K562 (cell line): ENCODE results near the gene DYRK1A. TPM values are rescaled to one million over a fixed set of nuclear protein-coding genes. Genes with fewer than 3 reads are reported as not detected.

Source experiments
- CAMTA2 ChIP-seq: fragments of 250-450 bp; sonication (Bioruptor Pico); conservative IDR thresholded peaks from 2 replicates; pipeline ENCODE4 v1.5.1; 2022
- CBX1 ChIP-seq: sonication (generic); IDR thresholded peaks from 2 replicates; pipeline ENCODE4 v1.6.1; 2016; ENCODE audit warnings: antibody characterized with exemption, low read depth, mild to moderate bottlenecking
- CTBP1 ChIP-seq: fragments of 450-650 bp; IDR thresholded peaks from 2 replicates; pipeline ENCODE4 v1.6.1; 2016; ENCODE audit warnings: borderline replicate concordance
- ESRRA ChIP-seq: fragments of 450-650 bp; IDR thresholded peaks from 2 replicates; pipeline ENCODE4 v1.6.1; 2014; ENCODE audit warnings: low read depth, mild to moderate bottlenecking, moderate library complexity, borderline replicate concordance
- FOXJ3 ChIP-seq: sonication (generic); formaldehyde crosslinking; IDR thresholded peaks from 2 replicates; pipeline ENCODE4 v1.4.0; 2020; ENCODE audit warnings: mild to moderate bottlenecking, missing genetic modification reagents
- GABPB1 ChIP-seq: sonication (generic); formaldehyde crosslinking; IDR thresholded peaks from 2 replicates; pipeline ENCODE4 v1.8.0; 2022; ENCODE audit warnings: mild to moderate bottlenecking, missing genetic modification reagents
- TOE1 ChIP-seq, 2 experiments: fragments of 450-650 bp in 1 of 2; sonication (generic) in 1 of 2; formaldehyde crosslinking in 1 of 2; IDR thresholded peaks; 2 replicates each; pipeline versions ENCODE4 v1.7.1 to v1.8.0; 2016 to 2022; ENCODE audit warnings: borderline replicate concordance in 2 of 2, mild to moderate bottlenecking in 2 of 2, antibody characterized with exemption in 1 of 2, inconsistent platforms in 1 of 2, low read depth in 1 of 2, missing genetic modification reagents in 1 of 2, moderate library complexity in 1 of 2
- TRIM24 ChIP-seq, 2 experiments: fragments of 450-650 bp; IDR thresholded peaks; 2 replicates each; pipeline ENCODE4 v1.6.1; 2016
- ZC3H4 ChIP-seq: sonication (generic); formaldehyde crosslinking; IDR thresholded peaks from 2 replicates; pipeline ENCODE4 v1.9.0; 2021; ENCODE audit warnings: missing genetic modification reagents, borderline replicate concordance
- ZNF124 ChIP-seq: sonication (generic); formaldehyde crosslinking; IDR thresholded peaks from 2 replicates; pipeline ENCODE4 v1.8.1; 2022; ENCODE audit warnings: missing genetic modification reagents
- ZNF165 ChIP-seq: fragments of 250-450 bp; sonication (Bioruptor Pico); IDR thresholded peaks from 2 replicates; pipeline ENCODE4 v1.4.0; 2020; ENCODE audit warnings: borderline replicate concordance
- ZNF24 ChIP-seq: fragments of 450-650 bp; IDR thresholded peaks from 2 replicates; pipeline ENCODE4 v1.6.1; 2016
- ZNF347 ChIP-seq: fragments of 450-650 bp; formaldehyde crosslinking; IDR thresholded peaks from 2 replicates; pipeline ENCODE4 v1.4.0; 2020; ENCODE audit warnings: low read depth, mild to moderate bottlenecking, moderate library complexity
- polyA plus RNA-seq, 8 experiments: library from polyadenylated mRNA; depleted of rRNA in 4 of 8; stranded (reverse) in 5 of 8; unstranded in 3 of 8; fragments of >200 nt; fragmentation: Nextera tagmentation in 2 of 8; fragmentation: Illumina TruSeq in 1 of 8; extraction: Ambion mirVana in 2 of 8; extraction: Trizol in 1 of 8; gene quantifications; 2 replicates each; pipeline versions ENCODE4 v1.2.1 to v1.2.3, GENCODE V29; 2011 to 2014; ENCODE audit warnings: inconsistent platforms in 1 of 8, missing spikeins in 1 of 8
- total RNA-seq, 7 experiments: library from RNA; depleted of rRNA in 6 of 7; stranded (reverse); fragments of >200 nt in 6 of 7; fragmentation: Illumina TruSeq in 2 of 7; extraction: Trizol in 2 of 7; gene quantifications; 2 replicates each; pipeline versions ENCODE4 v1.2.1 to v1.2.3, GENCODE V29; 2011 to 2021; ENCODE audit warnings: low replicate concordance in 1 of 7
- TF ChIP-seq, protein P1 (sequence below): IDR thresholded peaks from 2 replicates; pipeline ENCODE4 v1.6.1; 2016; ENCODE audit warnings: missing genetic modification characterization, missing compliant biosample characterization
- TF ChIP-seq, protein P2 (sequence below): fragments of 250-450 bp; sonication (Bioruptor Pico); IDR thresholded peaks from 2 replicates; pipeline ENCODE4 v1.8.0; 2022; ENCODE audit warnings: moderate library complexity, mild to moderate bottlenecking, inconsistent platforms
- TF ChIP-seq, protein P3 (sequence below): fragments of 450-650 bp; IDR thresholded peaks from 2 replicates; pipeline ENCODE4 v1.6.1; 2016; ENCODE audit warnings: low read depth, mild to moderate bottlenecking, moderate library complexity
- TF ChIP-seq, protein P4 (sequence below): sonication (generic); formaldehyde crosslinking; IDR thresholded peaks from 2 replicates; pipeline ENCODE4 v1.8.1; 2022; ENCODE audit warnings: missing genetic modification reagents
- TF ChIP-seq, protein P5 (sequence below): sonication (generic); formaldehyde crosslinking; IDR thresholded peaks from 2 replicates; pipeline ENCODE4 v1.8.0; 2023; ENCODE audit warnings: mild to moderate bottlenecking, missing genetic modification reagents
- TF ChIP-seq, protein P6 (sequence below): sonication (generic); formaldehyde crosslinking; IDR thresholded peaks from 2 replicates; pipeline ENCODE4 v1.9.0; 2022; ENCODE audit warnings: mild to moderate bottlenecking, missing genetic modification reagents

The DYRK1A gene
- total and polyA plus RNA-seq, 9 of the 15 experiments (the other 6 are each of a cell fraction or from before 2014, with no cell fraction given) = 3.7 to 64.8 (median 42.3) TPM

DNA sequence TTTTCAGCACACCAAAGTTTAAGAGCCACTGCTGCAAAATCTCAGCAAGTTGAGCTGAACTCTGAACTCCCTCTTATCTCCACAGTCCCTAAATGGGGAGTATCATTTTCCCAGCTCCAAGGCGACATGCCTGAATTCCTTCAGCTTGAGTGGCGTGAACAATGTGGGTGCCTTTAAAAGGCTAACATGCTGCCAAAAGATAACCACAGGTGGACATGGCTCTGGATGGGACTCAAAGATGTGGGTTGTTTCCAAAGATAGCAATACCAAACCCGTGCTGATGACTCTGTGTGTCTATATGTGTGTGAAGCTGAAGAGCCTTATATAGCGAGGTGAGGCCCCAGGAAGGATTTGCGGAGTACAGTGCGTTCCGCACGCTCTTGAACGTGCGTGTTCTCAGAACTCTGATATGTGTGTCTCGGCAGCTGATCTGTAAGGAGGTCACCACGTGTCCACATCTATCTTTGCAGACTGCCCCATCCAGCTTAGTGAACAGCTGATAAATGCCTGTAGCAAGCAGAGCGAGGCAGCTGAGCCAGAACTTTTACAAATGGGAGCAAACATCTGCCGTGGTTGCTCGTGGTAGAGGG is 189.2 kb downstream of the DYRK1A start (continued):
- TF ChIP-seq, protein P1, sequence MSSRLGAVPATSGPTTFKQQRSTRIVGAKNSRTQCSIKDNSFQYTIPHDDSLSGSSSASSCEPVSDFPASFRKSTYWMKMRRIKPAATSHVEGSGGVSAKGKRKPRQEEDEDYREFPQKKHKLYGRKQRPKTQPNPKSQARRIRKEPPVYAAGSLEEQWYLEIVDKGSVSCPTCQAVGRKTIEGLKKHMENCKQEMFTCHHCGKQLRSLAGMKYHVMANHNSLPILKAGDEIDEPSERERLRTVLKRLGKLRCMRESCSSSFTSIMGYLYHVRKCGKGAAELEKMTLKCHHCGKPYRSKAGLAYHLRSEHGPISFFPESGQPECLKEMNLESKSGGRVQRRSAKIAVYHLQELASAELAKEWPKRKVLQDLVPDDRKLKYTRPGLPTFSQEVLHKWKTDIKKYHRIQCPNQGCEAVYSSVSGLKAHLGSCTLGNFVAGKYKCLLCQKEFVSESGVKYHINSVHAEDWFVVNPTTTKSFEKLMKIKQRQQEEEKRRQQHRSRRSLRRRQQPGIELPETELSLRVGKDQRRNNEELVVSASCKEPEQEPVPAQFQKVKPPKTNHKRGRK (tag) = no peak
- TF ChIP-seq ZNF124 = no peak
- no peak for TF ChIP-seq CAMTA2 (CRISPR knock-in tag)
- TF ChIP-seq ZNF165 (CRISPR knock-in tag) = no peak
- no peak for TF ChIP-seq TOE1 (IDR thresholded peaks at IDR 0.05; ENCODE audit: borderline replicate concordance)
- no peak for TF ChIP-seq TOE1 (CRISPR knock-in tag; IDR thresholded peaks at IDR 0.05; ENCODE audit: borderline replicate concordance, low read depth)
- peak; percentile 86 for TF ChIP-seq CTBP1
- TF ChIP-seq, protein P2, sequence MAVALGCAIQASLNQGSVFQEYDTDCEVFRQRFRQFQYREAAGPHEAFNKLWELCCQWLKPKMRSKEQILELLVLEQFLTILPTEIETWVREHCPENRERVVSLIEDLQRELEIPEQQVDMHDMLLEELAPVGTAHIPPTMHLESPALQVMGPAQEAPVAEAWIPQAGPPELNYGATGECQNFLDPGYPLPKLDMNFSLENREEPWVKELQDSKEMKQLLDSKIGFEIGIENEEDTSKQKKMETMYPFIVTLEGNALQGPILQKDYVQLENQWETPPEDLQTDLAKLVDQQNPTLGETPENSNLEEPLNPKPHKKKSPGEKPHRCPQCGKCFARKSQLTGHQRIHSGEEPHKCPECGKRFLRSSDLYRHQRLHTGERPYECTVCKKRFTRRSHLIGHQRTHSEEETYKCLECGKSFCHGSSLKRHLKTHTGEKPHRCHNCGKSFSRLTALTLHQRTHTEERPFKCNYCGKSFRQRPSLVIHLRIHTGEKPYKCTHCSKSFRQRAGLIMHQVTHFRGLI = no peak
- TF ChIP-seq GABPB1 (CRISPR knock-in tag) = no peak
- TF ChIP-seq, protein P3, sequence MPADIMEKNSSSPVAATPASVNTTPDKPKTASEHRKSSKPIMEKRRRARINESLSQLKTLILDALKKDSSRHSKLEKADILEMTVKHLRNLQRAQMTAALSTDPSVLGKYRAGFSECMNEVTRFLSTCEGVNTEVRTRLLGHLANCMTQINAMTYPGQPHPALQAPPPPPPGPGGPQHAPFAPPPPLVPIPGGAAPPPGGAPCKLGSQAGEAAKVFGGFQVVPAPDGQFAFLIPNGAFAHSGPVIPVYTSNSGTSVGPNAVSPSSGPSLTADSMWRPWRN = 0 out of 2 replicates have a peak, but pooled peaks have one; percentile 22
- TF ChIP-seq, protein P4, sequence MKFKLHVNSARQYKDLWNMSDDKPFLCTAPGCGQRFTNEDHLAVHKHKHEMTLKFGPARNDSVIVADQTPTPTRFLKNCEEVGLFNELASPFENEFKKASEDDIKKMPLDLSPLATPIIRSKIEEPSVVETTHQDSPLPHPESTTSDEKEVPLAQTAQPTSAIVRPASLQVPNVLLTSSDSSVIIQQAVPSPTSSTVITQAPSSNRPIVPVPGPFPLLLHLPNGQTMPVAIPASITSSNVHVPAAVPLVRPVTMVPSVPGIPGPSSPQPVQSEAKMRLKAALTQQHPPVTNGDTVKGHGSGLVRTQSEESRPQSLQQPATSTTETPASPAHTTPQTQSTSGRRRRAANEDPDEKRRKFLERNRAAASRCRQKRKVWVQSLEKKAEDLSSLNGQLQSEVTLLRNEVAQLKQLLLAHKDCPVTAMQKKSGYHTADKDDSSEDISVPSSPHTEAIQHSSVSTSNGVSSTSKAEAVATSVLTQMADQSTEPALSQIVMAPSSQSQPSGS (CRISPR knock-in tag) = no peak
- TF ChIP-seq, protein P5, sequence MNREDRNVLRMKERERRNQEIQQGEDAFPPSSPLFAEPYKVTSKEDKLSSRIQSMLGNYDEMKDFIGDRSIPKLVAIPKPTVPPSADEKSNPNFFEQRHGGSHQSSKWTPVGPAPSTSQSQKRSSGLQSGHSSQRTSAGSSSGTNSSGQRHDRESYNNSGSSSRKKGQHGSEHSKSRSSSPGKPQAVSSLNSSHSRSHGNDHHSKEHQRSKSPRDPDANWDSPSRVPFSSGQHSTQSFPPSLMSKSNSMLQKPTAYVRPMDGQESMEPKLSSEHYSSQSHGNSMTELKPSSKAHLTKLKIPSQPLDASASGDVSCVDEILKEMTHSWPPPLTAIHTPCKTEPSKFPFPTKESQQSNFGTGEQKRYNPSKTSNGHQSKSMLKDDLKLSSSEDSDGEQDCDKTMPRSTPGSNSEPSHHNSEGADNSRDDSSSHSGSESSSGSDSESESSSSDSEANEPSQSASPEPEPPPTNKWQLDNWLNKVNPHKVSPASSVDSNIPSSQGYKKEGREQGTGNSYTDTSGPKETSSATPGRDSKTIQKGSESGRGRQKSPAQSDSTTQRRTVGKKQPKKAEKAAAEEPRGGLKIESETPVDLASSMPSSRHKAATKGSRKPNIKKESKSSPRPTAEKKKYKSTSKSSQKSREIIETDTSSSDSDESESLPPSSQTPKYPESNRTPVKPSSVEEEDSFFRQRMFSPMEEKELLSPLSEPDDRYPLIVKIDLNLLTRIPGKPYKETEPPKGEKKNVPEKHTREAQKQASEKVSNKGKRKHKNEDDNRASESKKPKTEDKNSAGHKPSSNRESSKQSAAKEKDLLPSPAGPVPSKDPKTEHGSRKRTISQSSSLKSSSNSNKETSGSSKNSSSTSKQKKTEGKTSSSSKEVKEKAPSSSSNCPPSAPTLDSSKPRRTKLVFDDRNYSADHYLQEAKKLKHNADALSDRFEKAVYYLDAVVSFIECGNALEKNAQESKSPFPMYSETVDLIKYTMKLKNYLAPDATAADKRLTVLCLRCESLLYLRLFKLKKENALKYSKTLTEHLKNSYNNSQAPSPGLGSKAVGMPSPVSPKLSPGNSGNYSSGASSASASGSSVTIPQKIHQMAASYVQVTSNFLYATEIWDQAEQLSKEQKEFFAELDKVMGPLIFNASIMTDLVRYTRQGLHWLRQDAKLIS (CRISPR knock-in tag) = no peak
- no peak for TF ChIP-seq ZNF24
- TF ChIP-seq, protein P6, sequence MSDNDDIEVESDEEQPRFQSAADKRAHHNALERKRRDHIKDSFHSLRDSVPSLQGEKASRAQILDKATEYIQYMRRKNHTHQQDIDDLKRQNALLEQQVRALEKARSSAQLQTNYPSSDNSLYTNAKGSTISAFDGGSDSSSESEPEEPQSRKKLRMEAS (CRISPR knock-in tag) = peak; percentile 49; the same call in 1 of the 2 replicates
- TF ChIP-seq TRIM24 (IDR thresholded peaks at IDR 0.05) = 0 out of 4 replicates have a peak, but pooled peaks of 1 of the 2 experiments have one; percentile 46
- no peak for TF ChIP-seq FOXJ3 (CRISPR knock-in tag)
- TF ChIP-seq CBX1 = no peak
- TF ChIP-seq ZNF347 (CRISPR knock-in tag) = no peak
- TF ChIP-seq ESRRA = peak; percentile 34; the same call in 1 of the 2 replicates
- TF ChIP-seq ZC3H4 (CRISPR knock-in tag) = no peak
